Measurements from ENCODE around the gene TRABD2B.

TRABD2B gene

GRCh38 chr1:47812904-47813514 lies 184.2 kb downstream of the TRABD2B start:
- DNase-seq (ENCODE audit: extremely low spot score), result no peak
- CTCF ChIA-PET, result interaction anchor here (1.6 kb wide), 1 partner anchor 10 kb away, joined by 5 read pairs; no protein-coding TSS in a partner anchor
- POLR2A ChIA-PET, result no interaction called here
- TF ChIP-seq, protein P1, sequence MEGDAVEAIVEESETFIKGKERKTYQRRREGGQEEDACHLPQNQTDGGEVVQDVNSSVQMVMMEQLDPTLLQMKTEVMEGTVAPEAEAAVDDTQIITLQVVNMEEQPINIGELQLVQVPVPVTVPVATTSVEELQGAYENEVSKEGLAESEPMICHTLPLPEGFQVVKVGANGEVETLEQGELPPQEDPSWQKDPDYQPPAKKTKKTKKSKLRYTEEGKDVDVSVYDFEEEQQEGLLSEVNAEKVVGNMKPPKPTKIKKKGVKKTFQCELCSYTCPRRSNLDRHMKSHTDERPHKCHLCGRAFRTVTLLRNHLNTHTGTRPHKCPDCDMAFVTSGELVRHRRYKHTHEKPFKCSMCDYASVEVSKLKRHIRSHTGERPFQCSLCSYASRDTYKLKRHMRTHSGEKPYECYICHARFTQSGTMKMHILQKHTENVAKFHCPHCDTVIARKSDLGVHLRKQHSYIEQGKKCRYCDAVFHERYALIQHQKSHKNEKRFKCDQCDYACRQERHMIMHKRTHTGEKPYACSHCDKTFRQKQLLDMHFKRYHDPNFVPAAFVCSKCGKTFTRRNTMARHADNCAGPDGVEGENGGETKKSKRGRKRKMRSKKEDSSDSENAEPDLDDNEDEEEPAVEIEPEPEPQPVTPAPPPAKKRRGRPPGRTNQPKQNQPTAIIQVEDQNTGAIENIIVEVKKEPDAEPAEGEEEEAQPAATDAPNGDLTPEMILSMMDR (IDR thresholded peaks at IDR 0.05; ENCODE audit: control extremely low read depth, extremely low read depth, low read depth, missing control alignments), result no peak

- ChIA-PET POLR2A (no interaction called here), CTCF (interaction anchor here (1.3 to 1.6 kb wide), 2 partner anchors 8 to 283 kb away, joined by 3 to 5 read pairs; no protein-coding TSS in a partner anchor)
- DNase-seq (ENCODE audit: extremely low spot score), result no peak
- TF ChIP-seq, protein P1 (IDR thresholded peaks at IDR 0.05; ENCODE audit: control extremely low read depth, extremely low read depth, low read depth, missing control alignments), result no peak
Observed at GRCh38 chr1:47810964-47811682, 186.1 kb downstream of the TRABD2B start.

- TF ChIP-seq, protein P1 (IDR thresholded peaks at IDR 0.05; ENCODE audit: control extremely low read depth, extremely low read depth, low read depth, missing control alignments), result no peak
- DNase-seq (ENCODE audit: extremely low spot score), result no peak
- ChIA-PET CTCF (interaction anchor here (1.1 kb wide), 1 partner anchor 9 kb away, joined by 3 read pairs; no protein-coding TSS in a partner anchor), POLR2A (no interaction called here)
Observed at GRCh38 chr1:47809301-47810084, 187.7 kb downstream of the TRABD2B start.

DNA sequence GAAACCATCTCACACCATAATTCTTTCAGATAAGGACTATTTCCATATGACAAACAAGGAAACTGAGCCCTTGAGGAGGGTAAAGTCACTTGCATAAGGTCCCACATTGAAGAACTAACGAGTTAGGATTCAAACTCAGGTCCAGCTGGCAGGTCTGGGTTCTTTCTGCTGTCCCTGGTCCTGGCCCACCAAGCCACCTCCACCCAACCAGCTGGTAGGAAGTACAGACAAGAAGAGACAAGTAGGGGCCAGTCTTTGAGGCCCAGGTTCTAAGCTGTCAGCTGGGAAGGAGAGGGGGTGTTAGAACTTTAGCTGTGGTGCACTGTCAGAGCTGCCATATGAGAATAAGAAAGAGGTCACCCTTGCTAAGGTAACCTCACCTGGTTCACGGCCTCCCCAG lies 188.6 kb downstream of the TRABD2B start:
- CTCF ChIA-PET, result no interaction called here

DNA sequence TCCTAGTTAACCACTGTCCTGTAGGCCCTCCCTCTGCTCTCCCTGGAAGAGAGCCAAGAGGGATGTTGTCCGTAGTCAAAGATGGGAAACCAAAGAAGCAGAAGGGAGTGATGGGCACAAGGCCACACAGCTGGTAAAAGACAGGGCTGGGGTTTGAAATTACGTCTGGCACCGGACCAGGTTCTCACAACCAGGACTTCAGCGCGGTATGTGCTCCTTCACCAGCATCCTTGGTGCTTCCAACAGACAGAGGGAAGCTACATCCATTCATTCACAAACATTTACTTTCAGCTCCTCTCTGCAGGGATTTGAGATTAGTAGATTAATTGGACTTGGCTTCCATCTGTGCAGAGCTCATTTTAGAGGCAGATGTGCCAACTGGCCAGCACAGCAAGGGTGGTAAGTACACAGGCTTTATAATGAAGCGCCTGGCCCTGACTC lies 191.2 kb downstream of the TRABD2B start:
- TF ChIP-seq, protein P1 (IDR thresholded peaks at IDR 0.05; ENCODE audit: control extremely low read depth, extremely low read depth, low read depth, missing control alignments), result no peak
- ChIA-PET CTCF (no interaction called here), POLR2A (no interaction called here)
- no peak for DNase-seq (ENCODE audit: extremely low spot score)

More for the DNA sequence above, 188.6 kb downstream of the TRABD2B start:
- no peak for DNase-seq (ENCODE audit: extremely low spot score)
- TF ChIP-seq, protein P1 (IDR thresholded peaks at IDR 0.05; ENCODE audit: control extremely low read depth, extremely low read depth, low read depth, missing control alignments), result no peak
- POLR2A ChIA-PET, result no interaction called here

DNA sequence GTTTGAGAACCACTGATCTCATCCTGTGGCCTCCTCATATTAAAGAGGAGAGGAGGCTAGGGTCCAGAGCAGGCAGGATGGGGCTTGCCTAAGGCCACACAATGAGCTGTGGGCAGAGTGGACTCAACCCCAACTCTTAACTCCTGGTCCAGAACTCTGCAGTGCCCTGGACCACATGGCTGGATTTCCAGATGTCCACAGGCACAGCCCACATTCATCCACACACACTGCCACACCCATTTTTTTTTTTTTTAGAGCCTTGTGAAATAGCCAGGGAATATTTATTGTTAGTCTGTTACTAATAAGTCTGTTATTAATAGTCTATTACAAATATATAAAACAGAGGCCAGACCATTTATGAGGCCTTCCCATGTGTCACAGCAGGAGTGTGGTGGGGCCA lies 192.2 kb downstream of the TRABD2B start:
- POLR2A ChIA-PET, result no interaction called here
- CTCF ChIA-PET, result no interaction called here

More for the DNA sequence above, 192.2 kb downstream of the TRABD2B start:
- no peak for DNase-seq (ENCODE audit: extremely low spot score)
- TF ChIP-seq, protein P1 (IDR thresholded peaks at IDR 0.05; ENCODE audit: control extremely low read depth, extremely low read depth, low read depth, missing control alignments), result no peak

Data from GM10248 (cell line).